Activated CD8-positive, alpha-beta memory T cell treated with anti-CD3 and anti-CD28 coated beads, Interleukin-2, amount 10 ng/mL, durations not matched to agents 7 days and 5 days (primary cell): Measurements from ENCODE around the gene AUTS2. TPM values are rescaled to one million over a fixed set of nuclear protein-coding genes. Genes with fewer than 3 reads are reported as not detected.

ENCODE experiments used
- ATAC-seq: fragments of 150-1000 bp; cut with Tn5 transposase; one replicate; pipeline ENCODE4 v1.10.0; 2021; ENCODE audit warnings: moderate library complexity
- CTCF ChIA-PET: fragments of 350-600 bp; sonication (Branson Sonifier 250); formaldehyde crosslinking; loops from one replicate; lab custom pipeline; 2021; ENCODE audit warnings: antibody characterized with exemption; lab: Charles Lee
- DNase-seq: peaks from one replicate; pipeline ENCODE4 v3.0.0-alpha.2; 2020
- H3K27ac Mint-ChIP-seq: one replicate; pipeline ENCODE4 v1.8.0; 2021; ENCODE audit warnings: mild to moderate bottlenecking, mixed read lengths
- H3K27me3 Mint-ChIP-seq: one replicate; pipeline ENCODE4 v1.8.0; 2021; ENCODE audit warnings: mixed read lengths
- H3K36me3 Mint-ChIP-seq: one replicate; pipeline ENCODE4 v1.8.0; 2021; ENCODE audit warnings: mild to moderate bottlenecking, mixed read lengths
- H3K4me1 Mint-ChIP-seq: one replicate; pipeline ENCODE4 v1.8.0; 2021; ENCODE audit warnings: mixed read lengths
- H3K4me3 Mint-ChIP-seq: one replicate; pipeline ENCODE4 v1.8.0; 2021; ENCODE audit warnings: mild to moderate bottlenecking, moderate library complexity, mixed read lengths
- H3K9me3 Mint-ChIP-seq: one replicate; pipeline ENCODE4 v1.8.0; 2022; ENCODE audit warnings: low read depth, mixed read lengths
- total RNA-seq, 2 experiments: library from RNA; stranded (reverse); gene quantifications; one replicate each; pipeline ENCODE4 v1.2.3, GENCODE V29; 2021

AUTS2 gene
- total RNA-seq, 2 experiments from 2014 or later = 9.5 to 24.4 TPM

DNA sequence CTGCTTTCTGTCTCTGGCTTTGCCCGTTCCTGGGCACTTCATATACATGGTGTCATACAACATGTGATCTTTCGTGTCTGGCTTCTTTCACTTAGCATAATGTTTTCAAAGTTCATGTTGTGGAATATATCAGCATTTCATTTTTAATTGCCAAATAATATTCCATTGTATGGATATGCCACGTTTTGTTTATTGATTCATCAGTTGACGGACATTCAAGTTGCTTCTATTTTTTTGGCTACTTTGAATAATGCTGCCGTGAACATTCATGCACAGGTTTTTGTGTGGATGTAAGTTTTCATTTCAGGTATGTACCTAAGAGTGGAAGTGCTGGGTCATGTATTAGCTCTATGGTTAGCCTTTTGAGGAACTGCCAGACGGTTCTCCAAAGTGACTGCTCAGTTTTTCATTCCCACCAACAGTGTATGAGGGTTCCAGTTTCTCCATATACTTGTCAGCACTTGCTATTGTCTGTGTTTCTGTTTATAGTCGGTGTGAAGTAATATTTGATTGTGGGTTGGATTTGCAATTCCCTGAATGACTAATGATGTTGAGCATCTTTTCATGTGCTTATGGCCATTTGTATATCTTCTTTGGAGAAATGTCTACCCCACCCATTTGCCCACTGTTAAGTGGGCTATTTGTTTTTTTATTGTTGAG, 1132.3 kb downstream of the AUTS2 start:
- H3K36me3 Mint-ChIP-seq = no peaks in the 10 kb centered on the region
- no peaks in the 10 kb centered on the region for H3K4me1 Mint-ChIP-seq
- CTCF ChIA-PET = no interaction called here
- H3K9me3 Mint-ChIP-seq = no peaks in the 10 kb centered on the region
- DNase-seq (no peak), ATAC-seq (no peak)
- no peak overlapping the region for H3K4me3 Mint-ChIP-seq
- H3K27me3 Mint-ChIP-seq = no peaks in the 10 kb centered on the region
- H3K27ac Mint-ChIP-seq = no peak overlapping the region

DNA sequence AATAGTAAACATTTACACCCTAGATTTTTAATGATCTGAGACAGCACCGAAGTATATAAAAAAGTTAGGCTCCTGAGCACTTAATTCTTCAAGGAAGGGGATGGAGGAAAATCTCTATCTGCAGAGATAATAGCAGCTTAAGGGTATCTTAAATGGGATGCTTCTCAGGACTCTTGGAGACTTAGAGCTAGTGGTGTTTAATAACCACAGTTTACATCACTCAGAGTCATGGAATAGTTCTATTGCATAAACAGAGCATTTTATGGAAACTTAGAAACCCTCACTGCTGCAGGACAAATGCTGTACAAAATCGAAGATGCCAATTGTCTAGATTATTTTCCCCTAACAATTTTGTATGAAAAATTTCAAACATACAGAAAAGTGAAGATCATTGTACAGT, 1134.8 kb downstream of the AUTS2 start:
- no peaks in the 10 kb centered on the region for H3K36me3 Mint-ChIP-seq
- CTCF ChIA-PET = no interaction called here
- H3K27ac Mint-ChIP-seq = no peak overlapping the region
- no peak for ATAC-seq
- H3K27me3 Mint-ChIP-seq = no peaks in the 10 kb centered on the region
- no peak for DNase-seq
- no peaks in the 10 kb centered on the region for H3K9me3 Mint-ChIP-seq
- no peaks in the 10 kb centered on the region for H3K4me1 Mint-ChIP-seq
- no peak overlapping the region for H3K4me3 Mint-ChIP-seq

DNA sequence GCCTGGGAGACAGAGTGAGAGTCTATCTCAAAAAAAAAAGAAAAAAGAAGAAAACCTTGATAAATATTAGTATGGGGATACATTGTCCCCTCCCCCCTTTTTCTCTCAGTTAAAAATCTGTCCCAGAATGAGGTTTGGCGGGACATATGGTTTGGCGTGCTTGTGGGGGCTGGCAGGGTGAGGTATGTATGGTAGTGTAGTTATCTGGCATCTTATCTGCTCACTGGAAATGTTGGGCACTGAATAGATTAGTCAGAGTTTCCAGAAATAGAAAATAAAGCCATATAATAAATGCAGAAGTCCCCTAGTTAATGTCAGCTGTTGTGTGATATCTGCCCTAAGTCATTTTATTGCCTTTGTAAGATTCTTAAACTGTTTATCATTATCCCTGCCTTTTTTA, 1136.1 kb downstream of the AUTS2 start:
- DNase-seq (no peak), ATAC-seq (no peak)
- H3K27ac Mint-ChIP-seq = no peak overlapping the region
- H3K9me3 Mint-ChIP-seq = no peaks in the 10 kb centered on the region
- no peaks in the 10 kb centered on the region for H3K27me3 Mint-ChIP-seq
- H3K4me1 Mint-ChIP-seq = no peaks in the 10 kb centered on the region
- no peaks in the 10 kb centered on the region for H3K36me3 Mint-ChIP-seq
- no peak overlapping the region for H3K4me3 Mint-ChIP-seq
- CTCF ChIA-PET = no interaction called here

DNA sequence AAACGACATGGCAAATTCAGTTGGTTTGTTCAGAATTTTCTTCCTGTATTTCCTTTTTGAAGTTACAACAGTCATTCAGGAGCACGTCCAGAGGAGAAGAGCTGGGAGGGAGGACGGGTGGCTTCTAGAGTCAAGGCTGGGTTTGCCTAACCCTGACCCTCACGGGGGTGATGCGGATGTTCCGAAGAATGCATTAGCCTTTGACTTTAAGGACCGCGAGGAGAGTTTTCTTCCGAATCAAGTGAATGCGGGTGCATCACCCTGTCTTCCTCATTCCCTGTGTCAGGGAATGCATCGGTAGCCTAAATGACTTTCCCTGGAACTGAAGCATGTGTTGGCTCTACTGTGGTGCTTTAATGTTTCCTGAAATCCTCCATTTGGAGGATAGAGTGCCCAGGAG, 1137.0 kb downstream of the AUTS2 start:
- DNase-seq (no peak), ATAC-seq (no peak)
- Mint-ChIP-seq H3K9me3 (no peaks in the 10 kb centered on the region), H3K4me1 (no peaks in the 10 kb centered on the region), H3K27ac (no peak overlapping the region), H3K4me3 (no peak overlapping the region), H3K27me3 (no peaks in the 10 kb centered on the region), H3K36me3 (no peaks in the 10 kb centered on the region)
- CTCF ChIA-PET = no interaction called here

DNA sequence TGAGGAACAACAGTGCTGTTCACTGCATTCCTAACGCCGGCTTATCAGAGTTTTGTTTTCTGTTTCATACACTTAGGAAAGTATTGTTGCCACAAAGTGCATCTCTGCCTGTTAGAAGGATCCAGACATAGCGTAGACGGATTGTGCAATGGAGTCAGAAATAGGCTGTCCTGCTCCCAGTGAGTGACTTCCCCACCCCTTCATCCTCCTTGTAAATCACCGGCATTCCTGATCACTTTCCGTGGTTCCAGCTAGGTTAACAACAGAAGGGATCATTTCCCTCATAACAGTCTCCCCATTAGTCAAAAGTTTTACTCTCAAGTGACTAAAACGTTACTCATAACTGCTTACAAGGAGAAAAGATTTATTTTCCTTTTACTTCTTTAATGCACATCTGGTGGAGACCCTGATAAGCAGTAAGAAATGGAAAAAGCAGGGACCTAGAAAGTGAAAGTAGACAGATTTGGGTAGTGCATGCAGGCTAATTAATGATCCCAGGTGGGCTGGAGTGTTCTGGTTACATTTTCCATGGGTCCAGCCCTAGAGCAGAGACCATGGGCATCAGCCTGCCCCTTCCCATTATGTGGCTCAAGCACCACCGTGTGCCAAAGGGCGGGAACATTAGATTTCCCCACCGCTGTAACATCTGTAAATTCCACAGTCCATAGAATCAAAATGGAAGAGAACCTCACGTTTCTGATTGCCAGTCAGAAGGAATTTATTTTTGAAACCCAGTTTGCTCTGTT, 1138.6 kb downstream of the AUTS2 start:
- Mint-ChIP-seq H3K27me3 (no peaks in the 10 kb centered on the region), H3K4me3 (no peak overlapping the region), H3K9me3 (no peaks in the 10 kb centered on the region), H3K4me1 (no peaks in the 10 kb centered on the region), H3K36me3 (no peaks in the 10 kb centered on the region), H3K27ac (no peak overlapping the region)
- CTCF ChIA-PET = no interaction called here
- no peak for DNase-seq
- no peak for ATAC-seq

DNA sequence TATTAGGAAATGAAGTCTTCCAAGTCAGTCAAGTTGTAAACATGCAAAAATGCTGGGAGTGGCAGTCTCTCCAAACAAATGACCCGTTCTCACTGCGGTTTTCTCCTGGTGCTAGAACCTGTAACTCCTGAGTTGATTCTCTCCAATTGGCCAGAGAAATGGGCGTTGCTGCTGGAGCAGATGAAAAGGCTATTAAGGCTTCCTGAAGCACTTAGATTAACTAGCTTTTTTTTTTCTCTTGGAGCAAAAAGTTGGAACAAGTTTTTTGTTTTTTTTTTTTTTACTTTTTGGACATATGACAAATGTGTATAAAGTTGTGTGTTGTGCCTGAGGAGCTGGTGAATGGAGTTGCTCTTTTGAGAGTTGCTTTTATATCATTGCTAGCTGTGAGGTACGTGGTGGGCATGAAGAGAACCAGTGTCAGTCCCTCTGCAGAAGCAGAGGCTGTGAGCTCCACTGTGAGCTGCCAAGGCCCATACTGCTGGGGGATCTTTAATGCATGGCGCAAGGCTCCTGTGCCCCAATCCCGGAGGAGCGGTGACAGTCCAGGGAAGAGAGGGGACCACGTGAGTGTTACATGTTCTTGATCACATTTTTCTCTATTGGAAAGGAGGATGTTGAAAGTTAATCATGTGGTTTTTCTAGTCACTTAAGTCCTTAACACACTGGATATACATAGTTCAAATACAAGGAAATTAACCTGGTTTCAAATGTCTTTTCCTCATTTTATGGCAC, 1140.0 kb downstream of the AUTS2 start:
- no peak for ATAC-seq
- CTCF ChIA-PET = no interaction called here

DNA sequence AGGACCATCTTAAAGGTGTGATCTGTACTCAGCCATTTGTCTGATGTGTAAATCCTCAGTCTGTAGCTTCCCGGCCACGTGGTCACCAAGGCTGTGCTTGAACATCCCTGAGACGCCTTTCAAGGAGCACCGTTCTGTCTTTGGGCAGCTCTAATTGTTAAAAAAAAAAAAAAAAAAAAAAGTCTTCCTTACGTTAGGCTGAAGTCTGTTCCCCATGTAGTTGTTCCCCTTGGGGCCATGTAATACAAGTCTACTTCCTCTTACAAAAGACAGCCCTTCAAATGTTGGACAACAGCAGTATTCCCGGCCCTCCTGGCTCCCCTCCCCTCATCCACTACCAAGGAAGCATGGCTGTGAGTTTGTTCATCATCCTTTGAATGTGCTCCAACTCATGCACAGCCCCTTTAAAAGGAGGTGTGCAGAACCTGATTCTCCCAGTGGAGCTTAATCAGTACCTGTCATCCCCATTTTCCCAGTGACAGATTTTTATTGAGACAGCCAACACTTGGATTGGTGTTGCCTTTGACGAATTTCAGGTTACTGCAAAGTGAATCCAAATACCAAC, 1141.5 kb downstream of the AUTS2 start:
- Mint-ChIP-seq H3K4me1 (peaks cover 4% of the 10 kb centered on the region), H3K27ac (no peak overlapping the region), H3K27me3 (no peaks in the 10 kb centered on the region), H3K9me3 (no peaks in the 10 kb centered on the region), H3K4me3 (no peak overlapping the region), H3K36me3 (no peaks in the 10 kb centered on the region)
- DNase-seq (no peak), ATAC-seq (no peak)
- CTCF ChIA-PET = no interaction called here

More for the DNA sequence above, 1140.0 kb downstream of the AUTS2 start:
- H3K9me3 Mint-ChIP-seq = no peaks in the 10 kb centered on the region
- no peaks in the 10 kb centered on the region for H3K4me1 Mint-ChIP-seq
- H3K4me3 Mint-ChIP-seq = no peak overlapping the region
- no peaks in the 10 kb centered on the region for H3K36me3 Mint-ChIP-seq
- no peak overlapping the region for H3K27ac Mint-ChIP-seq
- H3K27me3 Mint-ChIP-seq = no peaks in the 10 kb centered on the region
- no peak for DNase-seq

DNA sequence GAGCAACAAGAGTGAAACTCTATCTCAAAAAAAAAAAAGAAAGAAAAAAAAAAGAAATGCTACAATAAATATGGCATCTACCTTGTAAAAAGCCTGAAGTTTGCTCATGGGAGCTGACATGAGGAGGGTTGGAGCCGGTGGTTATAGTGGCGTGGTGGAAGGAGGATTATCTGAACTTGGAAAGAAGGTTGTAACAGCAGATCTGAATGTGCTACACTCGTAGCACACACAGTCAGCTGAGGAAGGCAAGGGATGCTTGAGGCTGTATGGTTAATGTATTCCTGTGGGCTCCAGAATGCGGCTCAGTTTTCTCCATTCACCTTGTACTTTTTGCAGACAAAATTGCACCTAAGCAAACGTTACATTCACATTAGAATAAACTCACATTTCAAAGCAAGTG, 1143.4 kb downstream of the AUTS2 start:
- H3K27ac Mint-ChIP-seq = no peak overlapping the region
- CTCF ChIA-PET = no interaction called here
- H3K4me3 Mint-ChIP-seq = no peak overlapping the region
- DNase-seq (no peak), ATAC-seq (no peak)
- peaks cover 4% of the 10 kb centered on the region for H3K4me1 Mint-ChIP-seq
- H3K9me3 Mint-ChIP-seq = no peaks in the 10 kb centered on the region
- H3K36me3 Mint-ChIP-seq = no peaks in the 10 kb centered on the region
- no peaks in the 10 kb centered on the region for H3K27me3 Mint-ChIP-seq

DNA sequence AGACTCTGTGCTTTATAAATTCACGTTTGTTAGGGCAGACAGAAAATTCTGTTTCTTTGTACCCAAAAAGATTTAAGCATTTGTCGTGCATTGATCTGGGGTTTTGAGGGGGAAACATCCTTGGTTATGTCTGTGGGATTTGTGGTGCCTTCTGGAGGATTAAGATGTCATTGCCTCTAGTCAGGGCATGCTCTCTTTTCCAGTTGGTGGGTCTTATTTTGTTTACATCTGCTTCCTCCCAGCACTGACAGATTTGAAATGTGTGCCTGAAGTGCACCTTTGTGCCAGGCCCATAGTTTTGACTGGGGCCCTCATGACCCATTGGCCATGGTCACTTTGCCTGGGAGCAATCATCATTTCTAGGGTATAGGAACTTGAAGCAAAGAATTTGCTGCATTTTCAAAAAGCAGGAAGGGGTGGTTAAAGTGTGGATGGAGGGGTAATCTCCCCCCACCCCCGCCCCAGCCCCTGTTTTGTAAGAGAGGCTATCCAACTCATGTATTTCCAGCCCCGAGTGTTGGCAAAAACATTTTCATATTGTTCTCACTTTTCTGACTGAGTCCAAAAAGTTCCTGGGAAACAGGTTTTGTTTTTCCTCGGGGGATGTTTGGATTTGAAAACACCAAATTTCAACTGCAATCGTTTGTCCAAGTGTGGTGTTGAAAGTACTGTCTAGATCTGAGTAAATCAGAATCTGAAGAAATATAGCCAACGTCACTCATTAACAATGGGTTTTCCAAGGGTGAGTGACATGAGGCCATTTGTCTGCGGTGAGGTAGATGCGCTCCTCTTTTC, 1145.5 kb downstream of the AUTS2 start:
- no peak for DNase-seq
- Mint-ChIP-seq H3K4me1 (peaks cover 4% of the 10 kb centered on the region), H3K27me3 (no peaks in the 10 kb centered on the region), H3K4me3 (no peak overlapping the region), H3K36me3 (no peaks in the 10 kb centered on the region), H3K9me3 (no peaks in the 10 kb centered on the region), H3K27ac (no peak overlapping the region)
- ATAC-seq = no peak
- CTCF ChIA-PET = no interaction called here

DNA sequence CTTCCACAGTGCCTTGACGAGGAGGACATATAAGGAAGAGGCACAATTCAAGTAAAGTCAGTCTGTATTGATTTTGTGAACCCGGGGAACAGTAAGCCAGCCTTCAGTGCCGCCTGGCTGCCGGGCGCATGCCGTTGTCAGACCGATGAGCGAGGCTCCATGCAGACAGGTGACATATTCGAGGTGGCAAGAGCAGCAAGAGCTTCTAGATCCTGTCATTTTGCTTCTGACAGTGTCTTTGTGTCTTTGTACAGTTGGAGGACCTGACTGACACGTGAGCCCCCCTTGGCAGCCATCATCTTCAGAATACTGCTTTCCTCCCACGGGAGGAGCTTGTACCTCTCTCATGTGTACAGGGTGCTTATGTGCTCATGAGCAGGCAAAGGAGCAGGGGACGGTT, 1146.2 kb downstream of the AUTS2 start:
- H3K36me3 Mint-ChIP-seq = no peaks in the 10 kb centered on the region
- H3K9me3 Mint-ChIP-seq = no peaks in the 10 kb centered on the region
- no peak overlapping the region for H3K4me3 Mint-ChIP-seq
- CTCF ChIA-PET = no interaction called here
- no peak overlapping the region for H3K27ac Mint-ChIP-seq
- no peaks in the 10 kb centered on the region for H3K27me3 Mint-ChIP-seq
- no peak for ATAC-seq
- peaks cover 4% of the 10 kb centered on the region for H3K4me1 Mint-ChIP-seq
- DNase-seq = no peak

DNA sequence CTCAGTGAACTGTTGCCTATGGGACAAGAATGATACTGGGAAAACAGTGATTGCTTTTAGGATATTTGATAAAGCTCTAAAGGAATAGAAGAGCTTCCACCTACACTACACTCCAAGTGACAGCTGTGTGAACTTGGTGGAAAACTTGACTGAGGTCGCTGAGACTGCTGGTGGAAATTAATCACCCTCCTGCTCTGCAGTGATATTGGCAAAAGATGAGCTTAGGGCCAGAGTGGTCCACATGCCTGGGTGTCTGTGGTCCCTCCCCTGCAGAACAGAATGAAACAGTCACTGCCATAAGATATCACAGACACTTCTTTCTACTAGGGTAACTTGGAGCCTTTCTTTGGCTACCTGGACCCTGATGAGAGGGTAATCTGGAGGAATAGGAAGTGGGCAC, 1151.6 kb downstream of the AUTS2 start:
- Mint-ChIP-seq H3K27me3 (no peaks in the 10 kb centered on the region), H3K4me3 (no peak overlapping the region), H3K4me1 (no peaks in the 10 kb centered on the region), H3K36me3 (no peaks in the 10 kb centered on the region), H3K27ac (no peak overlapping the region), H3K9me3 (no peaks in the 10 kb centered on the region)
- DNase-seq (no peak), ATAC-seq (no peak)
- CTCF ChIA-PET = no interaction called here

DNA sequence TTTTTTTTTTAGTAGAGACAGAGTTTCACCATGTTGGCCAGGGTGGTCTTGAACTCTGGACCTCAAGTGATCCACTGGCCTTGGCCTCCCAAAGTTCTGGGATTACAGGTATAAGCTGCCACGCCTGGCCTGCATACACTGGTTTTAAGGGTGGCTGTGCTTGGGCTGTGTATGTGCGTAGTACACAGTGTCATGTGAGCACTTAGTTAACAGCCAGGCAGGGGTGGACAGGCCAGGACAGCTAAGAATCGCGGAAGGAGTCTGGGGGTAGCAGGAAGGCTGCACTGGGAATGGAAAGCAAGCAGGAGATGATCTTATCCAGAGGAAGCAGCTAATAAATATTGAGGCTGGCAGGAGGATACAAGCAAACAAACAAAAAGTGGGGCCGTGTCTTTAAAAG, 1153.6 kb downstream of the AUTS2 start:
- Mint-ChIP-seq H3K4me1 (no peaks in the 10 kb centered on the region), H3K9me3 (no peaks in the 10 kb centered on the region), H3K27me3 (no peaks in the 10 kb centered on the region), H3K4me3 (no peak overlapping the region), H3K36me3 (no peaks in the 10 kb centered on the region), H3K27ac (no peak overlapping the region)
- ATAC-seq (no peak), DNase-seq (no peak)
- CTCF ChIA-PET = no interaction called here

DNA sequence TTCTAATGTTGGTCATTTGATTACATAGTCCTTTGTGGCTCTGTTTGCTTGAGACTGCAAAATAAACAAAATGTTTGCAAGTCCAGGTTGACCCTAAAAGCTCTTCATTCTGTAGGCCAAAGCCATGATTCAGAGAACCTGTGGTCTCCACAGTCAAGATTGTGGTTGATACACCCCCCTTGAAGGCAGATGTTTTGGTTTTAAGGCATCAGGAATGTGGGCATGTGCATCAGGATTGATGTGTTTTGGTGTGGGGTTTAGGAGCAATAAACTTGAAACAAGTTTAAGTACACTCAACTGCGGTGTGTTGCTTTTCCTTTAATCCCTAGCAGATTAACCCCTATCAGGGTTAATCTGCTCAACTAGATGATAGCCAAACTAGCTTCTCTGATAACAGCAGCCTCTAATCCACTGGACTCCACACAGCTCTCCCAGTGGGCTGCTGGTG, 1154.5 kb downstream of the AUTS2 start:
- ATAC-seq (no peak), DNase-seq (no peak)
- no peak overlapping the region for H3K4me3 Mint-ChIP-seq
- H3K4me1 Mint-ChIP-seq = no peaks in the 10 kb centered on the region
- H3K36me3 Mint-ChIP-seq = no peaks in the 10 kb centered on the region
- no peak overlapping the region for H3K27ac Mint-ChIP-seq
- CTCF ChIA-PET = no interaction called here
- H3K9me3 Mint-ChIP-seq = no peaks in the 10 kb centered on the region
- H3K27me3 Mint-ChIP-seq = no peaks in the 10 kb centered on the region
